Suprapubic skin (tissue), 4 donors: ENCODE results near the gene MOB3B.

Experiments used
- EP300 ChIP-seq: sonication (generic); formaldehyde crosslinking; IDR thresholded peaks from one replicate; pipeline ENCODE4 v1.6.1; 2017; ENCODE audit warnings: antibody characterized with exemption
- POLR2A ChIP-seq, 2 donors: fragments of 450-650 bp; IDR thresholded peaks; one replicate each; pipeline ENCODE4 v1.6.1; 2017; ENCODE audit warnings: antibody characterized with exemption in 2 of 2, mild to moderate bottlenecking in 2 of 2, moderate library complexity in 2 of 2
- POLR2AphosphoS5 ChIP-seq, 3 donors: sonication (generic); formaldehyde crosslinking; IDR thresholded peaks; one replicate each; pipeline ENCODE4 v1.6.1; 2017; ENCODE audit warnings: antibody characterized with exemption in 3 of 3
- TF ChIP-seq, protein P1 (sequence below), 2 donors: fragments of 200-600 bp in 1 of 2; fragments of 450-650 bp in 1 of 2; sonication (generic) in 1 of 2; IDR thresholded peaks; one replicate each; pipeline ENCODE4 v1.5.1; 2016 to 2019; ENCODE audit warnings: antibody characterized with exemption in 2 of 2, mild to moderate bottlenecking in 1 of 2, moderate library complexity in 1 of 2

- TF ChIP-seq, protein P1, sequence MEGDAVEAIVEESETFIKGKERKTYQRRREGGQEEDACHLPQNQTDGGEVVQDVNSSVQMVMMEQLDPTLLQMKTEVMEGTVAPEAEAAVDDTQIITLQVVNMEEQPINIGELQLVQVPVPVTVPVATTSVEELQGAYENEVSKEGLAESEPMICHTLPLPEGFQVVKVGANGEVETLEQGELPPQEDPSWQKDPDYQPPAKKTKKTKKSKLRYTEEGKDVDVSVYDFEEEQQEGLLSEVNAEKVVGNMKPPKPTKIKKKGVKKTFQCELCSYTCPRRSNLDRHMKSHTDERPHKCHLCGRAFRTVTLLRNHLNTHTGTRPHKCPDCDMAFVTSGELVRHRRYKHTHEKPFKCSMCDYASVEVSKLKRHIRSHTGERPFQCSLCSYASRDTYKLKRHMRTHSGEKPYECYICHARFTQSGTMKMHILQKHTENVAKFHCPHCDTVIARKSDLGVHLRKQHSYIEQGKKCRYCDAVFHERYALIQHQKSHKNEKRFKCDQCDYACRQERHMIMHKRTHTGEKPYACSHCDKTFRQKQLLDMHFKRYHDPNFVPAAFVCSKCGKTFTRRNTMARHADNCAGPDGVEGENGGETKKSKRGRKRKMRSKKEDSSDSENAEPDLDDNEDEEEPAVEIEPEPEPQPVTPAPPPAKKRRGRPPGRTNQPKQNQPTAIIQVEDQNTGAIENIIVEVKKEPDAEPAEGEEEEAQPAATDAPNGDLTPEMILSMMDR (IDR thresholded peaks at IDR 0.05) = no peak
- TF ChIP-seq POLR2AphosphoS5 (IDR thresholded peaks at IDR 0.05) = no peak
- no peak for TF ChIP-seq POLR2A (IDR thresholded peaks at IDR 0.05)
- no peak for TF ChIP-seq EP300
Observed at GRCh38 chr9:27534658-27535209, 5.1 kb upstream of the MOB3B start.
